ENCODE results near the gene PKMYT1.

- no peak for TF ChIP-seq CTCF (conservative IDR thresholded peaks at IDR 0.05; ENCODE audit: low read depth in 2 of 2)
- no peak for TF ChIP-seq EZH2phosphoT487 (IDR thresholded peaks at IDR 0.05; ENCODE audit: unreplicated experiment)
- no peak for TF ChIP-seq POLR2AphosphoS5 (IDR thresholded peaks at IDR 0.05; ENCODE audit: low read depth)
- no peak for TF ChIP-seq NANOG (IDR thresholded peaks at IDR 0.05; ENCODE audit: borderline replicate concordance)
- no peak for TF ChIP-seq JUNB (IDR thresholded peaks at IDR 0.05; ENCODE audit: unreplicated experiment)
- no peak for TF ChIP-seq EZH2 (IDR thresholded peaks at IDR 0.05; ENCODE audit: low read depth, unreplicated experiment)
- no peak for TF ChIP-seq ZNF462 (CRISPR knock-in tag; IDR thresholded peaks at IDR 0.05)
- TF ChIP-seq REST (IDR thresholded peaks at IDR 0.05; ENCODE audit: unreplicated experiment) = no peak
- TF ChIP-seq CREB1 (CRISPR knock-in tag; IDR thresholded peaks at IDR 0.05; ENCODE audit: low read depth) = no peak
- TF ChIP-seq ETS1 (IDR thresholded peaks at IDR 0.05) = no peak
Measured at GRCh38 chr16:2938206-2938605, 42.0 kb downstream of the PKMYT1 start.

All from GM23338 (cell line).